Inflammatory macrophage treated with lipopolysaccharide for 4 hours (primary cell): ENCODE data around the gene ZNF143.

ENCODE experiments used
- DNase-seq: peaks from one replicate; pipeline ENCODE4 v3.0.0-alpha.2; 2020

Gene ZNF143

DNA sequence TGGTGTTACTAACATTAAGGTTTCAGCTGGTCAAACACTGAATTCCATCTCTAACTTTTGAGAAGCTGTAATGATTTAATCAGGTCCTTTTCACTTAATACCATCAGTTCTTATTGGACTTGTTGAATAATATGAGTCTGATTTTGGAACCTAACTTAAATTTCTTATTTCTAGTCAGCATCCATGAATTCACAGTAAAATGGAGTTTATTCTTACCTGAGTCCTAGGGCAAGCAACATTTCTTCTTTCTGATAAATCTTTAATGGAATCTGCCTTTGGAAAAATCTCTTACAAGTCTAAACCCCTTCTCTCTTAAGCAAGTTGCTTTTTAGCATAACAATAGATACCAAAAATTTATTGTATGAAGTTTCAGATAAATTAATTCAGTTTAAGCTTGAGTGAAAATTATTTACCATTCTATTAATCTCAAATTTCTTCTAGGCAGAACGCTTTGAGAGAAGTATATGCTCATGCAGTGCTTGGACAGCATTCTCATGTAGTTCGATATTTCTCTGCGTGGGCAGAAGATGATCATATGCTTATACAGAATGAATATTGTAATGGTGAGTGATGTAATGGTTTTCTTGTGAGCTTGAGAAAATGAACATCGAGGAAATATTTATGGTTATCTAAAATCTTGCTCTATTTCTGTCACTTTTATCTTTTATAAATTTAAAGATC is 116.0 kb downstream of the ZNF143 start:
- DNase-seq, result peak; percentile 73

DNA sequence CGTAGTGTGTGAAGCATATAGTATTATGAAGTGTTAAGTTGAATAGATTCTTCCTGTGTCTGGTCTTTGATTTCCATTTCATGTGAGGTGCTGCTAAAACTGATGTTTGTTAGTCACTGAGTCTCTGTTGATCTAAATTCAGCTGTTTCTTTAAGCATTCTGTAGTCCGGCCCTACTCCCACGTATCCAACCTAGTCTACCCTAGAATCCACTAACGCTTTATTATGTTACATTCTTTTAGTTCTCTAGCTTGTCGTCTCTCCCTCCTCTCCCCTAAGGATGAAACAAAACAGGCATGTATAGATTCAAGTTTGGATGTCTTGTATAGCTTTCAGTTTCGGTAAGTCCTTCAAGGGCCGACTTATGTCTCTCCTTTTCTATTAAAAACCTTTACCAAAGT is 116.7 kb downstream of the ZNF143 start:
- no peak for DNase-seq
